Uterus (tissue), 4 donors: ENCODE measurements around the gene PCED1A. TPM values are rescaled to one million over a fixed set of nuclear protein-coding genes. Genes with fewer than 3 reads are reported as not detected.

ENCODE experiments used
- DNase-seq, 2 donors: peaks; one replicate each; pipeline ENCODE4 v3.0.0-alpha.2; 2019 to 2020
- H3K27ac ChIP-seq, 2 donors: fragments of 200-600 bp; sonication (generic); 1 replicate in 1 of 2; 2 replicates in 1 of 2; pipeline ENCODE4 v1.5.1; 2016 to 2018
- H3K27me3 ChIP-seq, 2 donors: fragments of 200-600 bp; sonication (generic); one replicate each; pipeline ENCODE4 v1.5.1; 2018 to 2019; ENCODE audit warnings: control low read depth in 1 of 2
- H3K36me3 ChIP-seq, 2 donors: fragments of 200-600 bp; sonication (generic); one replicate each; pipeline ENCODE4 v1.5.1; 2019; ENCODE audit warnings: control low read depth in 1 of 2
- H3K4me1 ChIP-seq, 2 donors: fragments of 200-600 bp; sonication (generic); one replicate each; pipeline ENCODE4 v1.5.1; 2018 to 2019; ENCODE audit warnings: control low read depth in 1 of 2
- H3K4me3 ChIP-seq, 2 donors: fragments of 200-600 bp; sonication (generic); 1 replicate in 1 of 2; 2 replicates in 1 of 2; pipeline ENCODE4 v1.5.1; 2018 to 2019; ENCODE audit warnings: mild to moderate bottlenecking in 1 of 2
- H3K9me3 ChIP-seq, 2 donors: fragments of 200-600 bp; sonication (generic); one replicate each; pipeline ENCODE4 v1.5.1; 2019; ENCODE audit warnings: control low read depth in 1 of 2
- POLR2A ChIP-seq, 2 donors: fragments of 450-650 bp; IDR thresholded peaks; one replicate each; pipeline ENCODE4 v1.6.1; 2016; ENCODE audit warnings: antibody characterized with exemption in 2 of 2, mild to moderate bottlenecking in 1 of 2, moderate library complexity in 1 of 2
- intact Hi-C: fragments of 100-400 bp; cut with DNase I; formaldehyde crosslinking; loops from one replicate; pipeline ENCODE4 v1.15.1; 2023; ENCODE audit warnings: low total_unique reads
- total RNA-seq, 4 donors: library from RNA; depleted of rRNA in 3 of 4; stranded (reverse); fragments of >200 nt in 3 of 4; gene quantifications; one replicate each; pipeline versions ENCODE4 v1.1.0 to v1.2.4, GENCODE V29; 2014 to 2023
- TF ChIP-seq, protein P1 (sequence below), 4 experiments: fragments of 200-600 bp in 2 of 4; fragments of 450-650 bp in 2 of 4; sonication (generic) in 2 of 4; IDR thresholded peaks; one replicate each; pipeline ENCODE4 v1.5.1; 2016 to 2019; ENCODE audit warnings: antibody characterized with exemption in 4 of 4, mild to moderate bottlenecking in 2 of 4, moderate library complexity in 1 of 4
- donor health status: DM: yes; HTN: yes; CAD: no.

The PCED1A gene
- total RNA-seq, 4 donors from 2014 or later = 13.5 to 43.6 (median 31.3) TPM

DNA sequence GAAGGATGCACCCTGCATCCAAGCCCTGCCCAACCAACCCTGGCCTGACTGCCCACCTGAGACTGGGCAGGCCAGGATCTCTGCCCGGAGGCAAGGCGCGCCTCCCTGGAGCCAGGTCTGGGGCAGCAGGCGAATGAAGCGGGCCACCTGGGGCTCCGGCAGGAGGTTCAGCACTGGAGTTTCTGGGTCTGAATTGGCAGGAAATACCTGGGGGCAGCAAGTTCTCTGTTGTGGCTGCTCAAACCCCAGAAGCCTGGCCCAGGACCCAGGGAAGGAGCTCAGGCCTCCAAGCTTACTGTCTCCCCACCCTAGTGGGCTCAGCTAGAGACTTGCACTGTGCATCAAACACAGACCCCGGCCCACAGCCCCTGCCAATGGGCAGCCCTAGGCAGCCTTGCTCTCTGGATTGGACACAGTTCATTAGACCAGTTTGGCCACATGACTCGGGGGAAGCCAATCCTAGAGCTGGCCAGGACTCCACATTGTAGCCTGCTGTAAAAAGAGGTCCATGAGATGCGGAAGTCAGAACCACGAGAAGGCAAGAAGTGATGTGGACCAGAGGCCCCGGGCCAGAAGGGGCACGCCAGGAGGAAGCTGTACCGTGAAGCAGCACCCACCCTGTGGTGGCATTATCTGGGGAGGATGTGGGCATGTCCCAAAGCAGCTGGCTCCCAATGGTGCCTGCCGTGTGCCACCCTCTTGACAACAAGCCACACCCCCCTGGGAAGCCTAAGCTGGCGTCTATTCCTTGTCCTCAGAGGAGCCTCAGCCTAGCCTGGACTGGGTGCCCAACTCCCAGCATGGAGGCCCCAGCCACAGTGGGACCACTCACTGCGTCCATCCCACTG, 43.1 kb downstream of the PCED1A start:
- H3K4me1 ChIP-seq = peaks cover 0 to 6% of the 10 kb centered on the region in 2 donors
- no peaks in the 10 kb centered on the region for H3K27me3 ChIP-seq
- no peaks in the 10 kb centered on the region for H3K9me3 ChIP-seq
- intact Hi-C loops = no loop called here
- TF ChIP-seq, protein P1, sequence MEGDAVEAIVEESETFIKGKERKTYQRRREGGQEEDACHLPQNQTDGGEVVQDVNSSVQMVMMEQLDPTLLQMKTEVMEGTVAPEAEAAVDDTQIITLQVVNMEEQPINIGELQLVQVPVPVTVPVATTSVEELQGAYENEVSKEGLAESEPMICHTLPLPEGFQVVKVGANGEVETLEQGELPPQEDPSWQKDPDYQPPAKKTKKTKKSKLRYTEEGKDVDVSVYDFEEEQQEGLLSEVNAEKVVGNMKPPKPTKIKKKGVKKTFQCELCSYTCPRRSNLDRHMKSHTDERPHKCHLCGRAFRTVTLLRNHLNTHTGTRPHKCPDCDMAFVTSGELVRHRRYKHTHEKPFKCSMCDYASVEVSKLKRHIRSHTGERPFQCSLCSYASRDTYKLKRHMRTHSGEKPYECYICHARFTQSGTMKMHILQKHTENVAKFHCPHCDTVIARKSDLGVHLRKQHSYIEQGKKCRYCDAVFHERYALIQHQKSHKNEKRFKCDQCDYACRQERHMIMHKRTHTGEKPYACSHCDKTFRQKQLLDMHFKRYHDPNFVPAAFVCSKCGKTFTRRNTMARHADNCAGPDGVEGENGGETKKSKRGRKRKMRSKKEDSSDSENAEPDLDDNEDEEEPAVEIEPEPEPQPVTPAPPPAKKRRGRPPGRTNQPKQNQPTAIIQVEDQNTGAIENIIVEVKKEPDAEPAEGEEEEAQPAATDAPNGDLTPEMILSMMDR (IDR thresholded peaks at IDR 0.05) = no peak
- TF ChIP-seq POLR2A (IDR thresholded peaks at IDR 0.05) = no peak
- H3K36me3 ChIP-seq = no peaks in the 10 kb centered on the region
- no peak overlapping the region for H3K27ac ChIP-seq
- no peak overlapping the region for H3K4me3 ChIP-seq
- no peak for DNase-seq

GRCh38 chr20:2796011-2796660, 44.3 kb downstream of the PCED1A start:
- no peak for TF ChIP-seq POLR2A (IDR thresholded peaks at IDR 0.05)
- TF ChIP-seq, protein P1 (IDR thresholded peaks at IDR 0.05) = no peak
- Histone ChIP-seq H3K27me3 (no peaks in the 10 kb centered on the region), H3K4me3 (no peak overlapping the region), H3K36me3 (no peaks in the 10 kb centered on the region), H3K4me1 (peaks cover 0 to 6% of the 10 kb centered on the region in 2 donors), H3K9me3 (no peaks in the 10 kb centered on the region), H3K27ac (no peak overlapping the region)
- intact Hi-C loops = no loop called here
- DNase-seq = no peak

DNA sequence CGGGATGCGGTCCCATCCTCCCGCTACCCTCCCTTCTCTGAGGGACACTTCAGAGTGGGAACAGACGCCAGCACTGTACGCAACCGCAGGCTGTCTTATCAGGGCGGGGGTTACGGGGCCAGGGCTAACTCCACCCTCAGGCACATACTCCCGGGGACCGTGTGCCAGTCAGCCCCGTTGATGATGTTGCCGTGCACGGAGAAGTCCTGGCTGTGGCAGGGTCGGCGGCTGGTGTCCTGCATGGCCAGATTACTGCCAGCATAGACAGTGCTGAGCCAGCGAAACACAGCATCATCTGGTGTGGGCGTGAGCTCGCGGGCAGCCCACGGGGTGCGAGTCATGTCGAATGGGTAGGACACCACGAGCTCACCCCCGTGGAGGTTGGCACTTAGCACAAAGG, 45.0 kb downstream of the PCED1A start:
- Histone ChIP-seq H3K36me3 (no peaks in the 10 kb centered on the region), H3K9me3 (no peaks in the 10 kb centered on the region), H3K4me3 (no peak overlapping the region), H3K27ac (no peak overlapping the region), H3K4me1 (peaks cover 0 to 6% of the 10 kb centered on the region in 2 donors), H3K27me3 (no peaks in the 10 kb centered on the region)
- DNase-seq = no peak
- TF ChIP-seq, protein P1 (IDR thresholded peaks at IDR 0.05) = no peak
- no peak for TF ChIP-seq POLR2A (IDR thresholded peaks at IDR 0.05)
- intact Hi-C loops = no loop called here

- no peak for DNase-seq
- Histone ChIP-seq H3K36me3 (no peaks in the 10 kb centered on the region), H3K9me3 (no peaks in the 10 kb centered on the region), H3K4me3 (no peak overlapping the region), H3K4me1 (peaks cover 0 to 4% of the 10 kb centered on the region in 2 donors), H3K27me3 (no peaks in the 10 kb centered on the region), H3K27ac (no peak overlapping the region)
- TF ChIP-seq POLR2A (IDR thresholded peaks at IDR 0.05) = no peak
- TF ChIP-seq, protein P1 (IDR thresholded peaks at IDR 0.05) = no peak
- intact Hi-C loops = no loop called here
Observed at GRCh38 chr20:2794866-2795447, 45.5 kb downstream of the PCED1A start.
